GM18519 (cell line): Measurements from ENCODE around the gene SCML2.
"Not testable (repeated sequence)": the region's sequence is repeated elsewhere in the genome, so short reads cannot be mapped to it uniquely, and the experiment has no call there.

Experiments
- ATAC-seq: cut with Tn5 transposase; IDR thresholded peaks from one replicate; pipeline ENCODE4 v1.9.1; 2021; ENCODE audit warnings: mild to moderate bottlenecking, moderate library complexity; ENCODE audit not compliant: unreplicated experiment, low FRiP score

The SCML2 gene

DNA sequence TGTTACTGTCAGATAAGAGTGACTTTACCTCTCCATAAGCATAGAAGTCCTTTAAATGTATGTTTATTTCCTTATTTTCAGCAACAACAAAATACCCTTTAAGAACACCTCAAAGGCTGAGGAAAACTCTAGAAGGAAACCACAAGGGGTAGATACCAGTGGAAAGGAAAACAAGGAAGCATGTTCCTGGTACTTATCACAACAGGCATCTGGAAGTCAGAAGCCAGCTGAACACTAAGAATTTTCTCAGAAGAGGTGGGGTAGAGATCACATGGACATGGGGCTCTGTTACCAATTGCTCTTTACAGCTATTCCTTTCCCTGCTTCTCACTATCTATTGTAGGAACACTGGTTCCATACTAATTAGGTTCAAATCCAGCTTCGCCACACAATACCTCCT is 82.3 kb downstream of the SCML2 start:
- ATAC-seq, result no peak

GRCh38 chrX:18271725-18272124 is 82.8 kb downstream of the SCML2 start:
- ATAC-seq, result no peak

GRCh38 chrX:18271309-18271708 is 83.2 kb downstream of the SCML2 start:
- no peak for ATAC-seq

DNA sequence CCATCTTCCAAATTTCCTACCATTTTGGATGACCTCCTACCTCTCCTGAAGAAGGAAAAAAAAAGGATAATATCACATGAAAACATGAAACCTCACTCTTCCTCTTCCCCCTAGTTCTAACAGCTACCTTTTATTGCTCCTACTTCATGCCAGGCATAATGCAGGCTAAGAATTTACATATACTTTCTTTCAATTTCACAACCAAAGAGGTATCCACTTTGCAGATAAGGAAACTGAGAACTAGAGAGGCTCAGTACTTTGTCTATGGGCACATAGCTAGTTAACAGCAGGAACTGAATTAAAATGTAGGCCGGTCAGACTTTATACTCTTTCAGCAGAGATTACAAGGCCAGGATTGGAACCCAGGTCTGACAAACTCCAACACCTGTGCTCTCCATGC is 99.4 kb downstream of the SCML2 start:
- ATAC-seq, result no peak

GRCh38 chrX:18252644-18253359 is 101.7 kb downstream of the SCML2 start:
- no peak for ATAC-seq

DNA sequence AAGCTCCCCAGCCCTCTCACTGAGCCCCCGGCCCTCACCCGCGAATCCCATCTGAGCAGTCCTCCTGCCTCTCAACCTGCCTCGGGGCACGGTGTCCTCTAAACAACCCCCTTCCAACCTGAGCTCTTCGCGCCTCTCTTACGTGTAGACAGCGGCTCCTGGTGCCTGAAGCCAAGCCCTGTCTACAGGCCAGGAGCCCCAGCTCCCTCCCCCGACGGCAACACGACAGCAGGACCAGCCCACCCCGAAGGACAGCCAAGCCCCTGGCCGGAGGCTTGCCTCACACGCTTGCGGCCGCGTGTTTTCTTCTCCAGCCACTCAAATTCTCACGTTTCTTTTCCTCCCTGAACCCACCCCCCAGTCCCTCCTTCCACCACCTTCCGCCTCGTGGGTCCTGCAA is 124.8 kb downstream of the SCML2 start:
- not testable (repeated sequence) for ATAC-seq

DNA sequence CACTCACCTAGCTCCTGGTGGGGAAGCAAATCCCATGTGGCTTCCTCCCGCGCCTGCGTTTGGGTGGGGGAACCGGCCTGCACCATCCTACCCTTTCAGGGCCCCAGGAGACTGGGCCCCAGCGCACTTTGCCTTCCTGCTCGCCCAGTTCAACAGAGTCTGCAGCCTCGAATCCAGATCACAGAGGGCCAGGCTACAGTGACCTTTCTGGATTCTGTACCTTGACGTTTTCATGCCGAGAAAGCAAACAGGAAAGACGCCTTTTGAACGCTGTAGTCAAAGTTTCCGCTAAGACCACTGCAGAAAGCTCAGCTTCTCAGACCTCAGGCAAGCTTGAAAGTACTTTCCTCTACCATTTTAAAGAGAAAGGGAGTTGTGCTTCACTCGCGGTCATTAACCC is 126.4 kb downstream of the SCML2 start:
- ATAC-seq, result no peak

DNA sequence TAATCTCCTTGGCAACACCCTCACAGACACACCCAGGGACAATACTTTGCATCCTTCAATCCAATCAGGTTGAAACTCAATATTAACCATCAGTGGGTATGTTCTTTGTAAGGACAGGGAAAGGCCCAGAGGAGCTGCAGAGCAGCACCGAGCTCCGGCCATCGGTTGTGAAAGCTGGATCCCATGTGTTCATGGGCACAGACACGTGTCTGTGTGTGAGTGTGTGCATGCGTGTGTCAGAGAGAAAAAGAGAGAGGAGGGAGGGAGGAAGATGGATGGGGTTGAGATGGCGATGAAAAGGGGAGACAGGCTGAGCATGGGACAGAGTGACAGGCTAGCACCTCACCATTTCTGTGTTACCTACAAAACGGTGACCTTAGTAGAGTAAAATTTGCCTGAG is 127.0 kb downstream of the SCML2 start:
- ATAC-seq, result no peak

GRCh38 chrX:18220786-18221185 is 133.7 kb downstream of the SCML2 start, which contains the start of gene BEND2:
Gene BEND2, minus strand, starts transcription at chrX:18220886. Its CDS starts 136 bp downstream, at chrX:18220750.
- no peak for ATAC-seq

GRCh38 chrX:18210470-18210869 is 144.0 kb downstream of the SCML2 start:
- ATAC-seq, result no peak

DNA sequence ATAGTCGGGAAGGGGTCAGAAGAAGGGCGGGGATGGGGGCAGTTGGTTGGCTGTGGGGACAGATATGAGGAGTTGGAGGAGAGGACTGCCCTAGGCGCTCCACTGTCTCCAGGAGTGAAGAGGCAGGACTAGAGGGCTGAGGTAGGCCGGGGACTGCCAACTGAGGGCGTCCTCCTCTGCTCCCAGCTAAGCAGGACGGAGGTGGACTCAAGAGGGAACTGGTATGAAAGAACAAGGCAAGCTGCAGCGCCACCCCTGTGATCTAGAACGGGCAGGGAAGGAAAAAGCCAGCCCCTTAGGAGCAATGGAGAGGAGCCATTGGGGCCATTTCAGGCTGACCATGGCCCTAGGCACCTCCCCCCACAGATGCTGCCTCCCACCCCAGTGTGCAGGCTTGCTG is 147.8 kb downstream of the SCML2 start:
- ATAC-seq, result no peak

GRCh38 chrX:18203631-18204030 is 150.9 kb downstream of the SCML2 start:
- no peak for ATAC-seq

- no peak for ATAC-seq
Measured at GRCh38 chrX:18194688-18195087, 159.8 kb downstream of the SCML2 start.
